Endothelial cell of umbilical vein (primary cell): Measurements from ENCODE around the gene HS3ST1. TPM values are rescaled to one million over a fixed set of nuclear protein-coding genes. Genes with fewer than 3 reads are reported as not detected.

Experiments
- BruUV-seq: library from RNA; stranded (reverse); fragments of 400-500 nt; replicated peaks from 2 replicates; lab custom pipeline; 2021; lab: Mats Ljungman, UMichigan
- CTCF ChIA-PET: fragments of 300-600, 350-600 bp; sonication (Branson Sonifier 250); formaldehyde crosslinking; loops from one replicate; lab custom pipeline; 2021; ENCODE audit warnings: antibody characterized with exemption, inconsistent platforms; lab: Charles Lee
- POLR2A ChIA-PET: fragments of 300-600, 350-600 bp; sonication (Branson Sonifier 250); formaldehyde crosslinking; loops from one replicate; lab custom pipeline; 2021; ENCODE audit warnings: antibody characterized with exemption, inconsistent platforms; lab: Charles Lee
- DNase-seq: peaks from one replicate; pipeline ENCODE4 v3.0.0-alpha.2; 2011; ENCODE audit warnings: low read depth, low spot score
- FAIRE-seq: peaks from 2 replicates; lab custom pipeline; 2011; peaks lifted over from hg19 to GRCh38; lab: Jason Lieb, UNC
- H2AFZ ChIP-seq: 2 replicates; pipeline ENCODE4 v1.6.0; 2012; ENCODE audit warnings: low read depth, low read length, control low read depth, inconsistent platforms
- H3K27ac ChIP-seq: 2 replicates; pipeline ENCODE4 v1.5.1; 2011; ENCODE audit warnings: low read depth, mild to moderate bottlenecking, control low read depth, low read length, moderate library complexity; ENCODE audit not compliant: insufficient read depth
- H3K27me3 ChIP-seq, 2 experiments: 2 replicates each; pipeline versions ENCODE4 v1.6.0 to v1.6.1; 2011; ENCODE audit warnings: low read length in 2 of 2, mixed read lengths in 1 of 2; ENCODE audit not compliant: control insufficient read depth in 2 of 2, insufficient read depth in 2 of 2
- H3K36me3 ChIP-seq, 2 experiments: 2 replicates in 1 of 2; 3 replicates in 1 of 2; pipeline ENCODE4 v1.5.1; 2011; ENCODE audit warnings: low read length in 2 of 2, mild to moderate bottlenecking in 1 of 2, moderate library complexity in 1 of 2; ENCODE audit not compliant: control insufficient read depth in 2 of 2, insufficient read depth in 2 of 2; ENCODE audit errors: extremely low read depth in 1 of 2
- H3K4me1 ChIP-seq: 3 replicates; pipeline ENCODE4 v1.5.1; 2011; ENCODE audit warnings: mild to moderate bottlenecking, low read length; ENCODE audit not compliant: control insufficient read depth, insufficient read depth; ENCODE audit errors: extremely low read depth
- H3K4me2 ChIP-seq: 2 replicates; pipeline ENCODE4 v1.6.1; 2011; ENCODE audit warnings: low read length, control low read depth, mixed read lengths; ENCODE audit not compliant: insufficient read depth
- H3K4me3 ChIP-seq, 3 experiments: fragments of 200-600 bp in 1 of 3; sonication (generic), shearing (Covaris generic) in 1 of 3; replicated peaks in 1 of 3; 2 replicates each; pipeline ENCODE4 v1.5.1; 2011 to 2016; ENCODE audit warnings: control low read depth in 3 of 3, low read length in 3 of 3, mild to moderate bottlenecking in 2 of 3, inconsistent platforms in 1 of 3, low read depth in 1 of 3, moderate library complexity in 1 of 3; ENCODE audit not compliant: insufficient read depth in 1 of 3
- H3K79me2 ChIP-seq: 2 replicates; pipeline ENCODE4 v1.6.0; 2012; ENCODE audit warnings: low read length, inconsistent platforms; ENCODE audit not compliant: control insufficient read depth, insufficient read depth
- H3K9ac ChIP-seq: replicated peaks from 2 replicates; pipeline ENCODE3; 2011; ENCODE audit warnings: low read length, control low read depth; ENCODE audit not compliant: insufficient read depth; ENCODE audit errors: extremely low read depth
- H3K9me1 ChIP-seq: replicated peaks from 3 replicates; pipeline ENCODE4 v1.6.0; 2011; ENCODE audit warnings: mild to moderate bottlenecking, low read length; ENCODE audit not compliant: control insufficient read depth, insufficient read depth; ENCODE audit errors: extremely low read depth
- H3K9me3 ChIP-seq: replicated peaks from 2 replicates; pipeline ENCODE4 v1.5.1; 2012; ENCODE audit warnings: low read length, inconsistent platforms; ENCODE audit not compliant: control insufficient read depth, insufficient read depth
- H4K20me1 ChIP-seq: replicated peaks from 2 replicates; pipeline ENCODE3; 2011; ENCODE audit warnings: mild to moderate bottlenecking, low read length; ENCODE audit not compliant: control insufficient read depth, insufficient read depth; ENCODE audit errors: extremely low read depth
- GATA2 ChIP-seq: IDR thresholded peaks from 2 replicates; pipeline ENCODE4 v1.7.0; 2011; ENCODE audit warnings: low read depth, mild to moderate bottlenecking, moderate library complexity, mixed read lengths, low read length; ENCODE audit not compliant: insufficient read length, insufficient read depth
- JUN ChIP-seq: IDR thresholded peaks from 2 replicates; pipeline ENCODE4 v1.6.1; 2011; ENCODE audit warnings: borderline replicate concordance, low read depth; ENCODE audit not compliant: insufficient read length, insufficient read depth
- MYC ChIP-seq: IDR thresholded peaks from one replicate; pipeline ENCODE4 v1.6.1; 2011; ENCODE audit warnings: mild to moderate bottlenecking, low read depth, low read length
- dilution Hi-C: fragments of 300-500 bp; cut with MboI; formaldehyde crosslinking; loops from one replicate; pipeline ENCODE4 v1.15.0; 2019; ENCODE audit warnings: low sequenced_read_pairs; ENCODE audit not compliant: extremely low pct_ligation_motif_present
- intact Hi-C: fragments of 100-400 bp; cut with micrococcal nuclease; formaldehyde crosslinking; loops from one replicate; pipeline ENCODE4 v1.10.0; 2022
- polyA plus RNA-seq, 4 experiments: library from polyadenylated mRNA; depleted of rRNA in 3 of 4; stranded (reverse) in 3 of 4; unstranded in 1 of 4; fragments of >200 nt; gene quantifications; 2 replicates each; pipeline versions ENCODE4 v1.2.1 to v1.2.3, GENCODE V29; 2011 to 2012; ENCODE audit warnings: missing spikeins in 1 of 4
- total RNA-seq: library from RNA; stranded (reverse); gene quantifications from 2 replicates; pipeline ENCODE4 v1.2.3, GENCODE V29; 2021

Gene HS3ST1
- total and polyA plus RNA-seq, 2 donors (not counting 3 experiments of a cell fraction or from before 2014, with no cell fraction given): 0.14 to 1.3 TPM

- Histone ChIP-seq H3K4me2 (no peak overlapping the region), H3K4me1 (peaks cover 23% of the 10 kb centered on the region), H3K27me3 (peaks cover 10 to 13% of the 10 kb centered on the region in 2 experiments), H3K9ac (no peak overlapping the region), H3K79me2 (no peaks in the 10 kb centered on the region), H3K36me3 (no peaks in the 10 kb centered on the region), H4K20me1 (no peaks in the 10 kb centered on the region), H3K4me3 (no peak overlapping the region), H3K9me1 (no peaks in the 10 kb centered on the region), H3K27ac (no peak overlapping the region), H3K9me3 (no peaks in the 10 kb centered on the region), H2AFZ (no peak overlapping the region)
- TF ChIP-seq GATA2: no peak
- dilution Hi-C loops (no loop called here), intact Hi-C loops (loop anchor here (5.0 kb wide), 1 partner anchor 476 kb away; no protein-coding TSS in a partner anchor)
- POLR2A ChIA-PET: no interaction called here
- FAIRE-seq: no peak
- no TSS peak for BruUV-seq
- no peak for DNase-seq
- CTCF ChIA-PET: interaction anchor here (0.7 to 1.5 kb wide), 3 partner anchors 528 to 1207 kb away, joined by 3 to 7 read pairs (median 7); no protein-coding TSS in a partner anchor
Observed at GRCh38 chr4:11426003-11426402, 2.7 kb downstream of the HS3ST1 start.

- no peak for TF ChIP-seq JUN
- no peak for TF ChIP-seq MYC
- Histone ChIP-seq H3K27ac (no peak overlapping the region), H2AFZ (no peak overlapping the region), H3K9me1 (no peaks in the 10 kb centered on the region), H3K9ac (no peak overlapping the region), H3K27me3 (peaks cover 10 to 13% of the 10 kb centered on the region in 2 experiments), H3K4me1 (peaks cover 23% of the 10 kb centered on the region), H3K36me3 (no peaks in the 10 kb centered on the region), H3K4me3 (no peak overlapping the region), H4K20me1 (no peaks in the 10 kb centered on the region), H3K79me2 (no peaks in the 10 kb centered on the region), H3K4me2 (no peak overlapping the region), H3K9me3 (no peaks in the 10 kb centered on the region)
- ChIA-PET POLR2A (no interaction called here), CTCF (interaction anchor here (1.0 to 2.1 kb wide), 16 partner anchors 8 to 1208 kb away, joined by 3 to 35 read pairs (median 6); no protein-coding TSS in a partner anchor)
- BruUV-seq: no TSS peak
- DNase-seq (no peak), FAIRE-seq (no peak)
- dilution Hi-C loops (no loop called here), intact Hi-C loops (loop anchor here (1.0 to 5.0 kb wide), 4 partner anchors 477 to 1208 kb away; no protein-coding TSS in a partner anchor)
Observed at GRCh38 chr4:11424856-11425255, 3.8 kb downstream of the HS3ST1 start.
